ENCODE data around the gene SCN10A.

SCN10A gene

GRCh38 chr3:38816026-38816425, at the start of gene SCN10A:
SCN10A (minus strand) TSS chr3:38816217; CDS start chr3:38794010, 22,207 bp downstream.
- in situ Hi-C loops (cut with MboI; ENCODE audit: low sequenced_read_pairs): no loop called here

GRCh38 chr3:38853011-38853410, 37.0 kb upstream of the SCN10A start:
- in situ Hi-C loops (cut with MboI; ENCODE audit: low sequenced_read_pairs): no loop called here

- in situ Hi-C loops (cut with MboI; ENCODE audit: low sequenced_read_pairs): no loop called here
Observed at GRCh38 chr3:38843898-38844297, 27.9 kb upstream of the SCN10A start.

- in situ Hi-C loops (cut with MboI; ENCODE audit: low sequenced_read_pairs): no loop called here
Observed at GRCh38 chr3:38842266-38842965, 26.4 kb upstream of the SCN10A start.

- in situ Hi-C loops (cut with MboI; ENCODE audit: low sequenced_read_pairs): no loop called here
Observed at GRCh38 chr3:38840987-38841386, 25.0 kb upstream of the SCN10A start.

- in situ Hi-C loops (cut with MboI; ENCODE audit: low sequenced_read_pairs): no loop called here
Observed at GRCh38 chr3:38837358-38837757, 21.3 kb upstream of the SCN10A start.

GRCh38 chr3:38836561-38836960, 20.5 kb upstream of the SCN10A start:
- in situ Hi-C loops (cut with MboI; ENCODE audit: low sequenced_read_pairs): no loop called here

GRCh38 chr3:38835939-38836338, 19.9 kb upstream of the SCN10A start:
- in situ Hi-C loops (cut with MboI; ENCODE audit: low sequenced_read_pairs): no loop called here

GRCh38 chr3:38834717-38835116, 18.7 kb upstream of the SCN10A start:
- in situ Hi-C loops (cut with MboI; ENCODE audit: low sequenced_read_pairs): no loop called here

- in situ Hi-C loops (cut with MboI; ENCODE audit: low sequenced_read_pairs): no loop called here
Observed at GRCh38 chr3:38834110-38834509, 18.1 kb upstream of the SCN10A start.

GRCh38 chr3:38829404-38829803, 13.4 kb upstream of the SCN10A start:
- in situ Hi-C loops (cut with MboI; ENCODE audit: low sequenced_read_pairs): no loop called here

- in situ Hi-C loops (cut with MboI; ENCODE audit: low sequenced_read_pairs): no loop called here
Observed at GRCh38 chr3:38828681-38829080, 12.7 kb upstream of the SCN10A start.

- in situ Hi-C loops (cut with MboI; ENCODE audit: low sequenced_read_pairs): no loop called here
Observed at GRCh38 chr3:38827791-38828190, 11.8 kb upstream of the SCN10A start.

- in situ Hi-C loops (cut with MboI; ENCODE audit: low sequenced_read_pairs): no loop called here
Observed at GRCh38 chr3:38826001-38826400, 10.0 kb upstream of the SCN10A start.

GRCh38 chr3:38824349-38824748, 8.3 kb upstream of the SCN10A start:
- in situ Hi-C loops (cut with MboI; ENCODE audit: low sequenced_read_pairs): no loop called here

- in situ Hi-C loops (cut with MboI; ENCODE audit: low sequenced_read_pairs): no loop called here
Observed at GRCh38 chr3:38823722-38824121, 7.7 kb upstream of the SCN10A start.

GRCh38 chr3:38823186-38823585, 7.2 kb upstream of the SCN10A start:
- in situ Hi-C loops (cut with MboI; ENCODE audit: low sequenced_read_pairs): no loop called here

- in situ Hi-C loops (cut with MboI; ENCODE audit: low sequenced_read_pairs): no loop called here
Observed at GRCh38 chr3:38811822-38812221, 4.2 kb downstream of the SCN10A start.

- in situ Hi-C loops (cut with MboI; ENCODE audit: low sequenced_read_pairs): no loop called here
Observed at GRCh38 chr3:38805765-38806386, 10.1 kb downstream of the SCN10A start.

- in situ Hi-C loops (cut with MboI; ENCODE audit: low sequenced_read_pairs): no loop called here
Observed at GRCh38 chr3:38805004-38805403, 11.0 kb downstream of the SCN10A start.

- in situ Hi-C loops (cut with MboI; ENCODE audit: low sequenced_read_pairs): no loop called here
Observed at GRCh38 chr3:38800511-38800910, 15.5 kb downstream of the SCN10A start.

GRCh38 chr3:38793721-38794120, 22.3 kb downstream of the SCN10A start:
- in situ Hi-C loops (cut with MboI; ENCODE audit: low sequenced_read_pairs): no loop called here

- in situ Hi-C loops (cut with MboI; ENCODE audit: low sequenced_read_pairs): no loop called here
Observed at GRCh38 chr3:38792983-38793382, 23.0 kb downstream of the SCN10A start.
